T-helper 1 cell treated with Interleukin-12 subunit alpha and Interleukin-12 subunit beta and Interleukin-4 antibody, amounts not matched to agents 30 μg/mL and 1 μg/mL, for 36 hours (primary cell): ENCODE results near the gene DUSP12.

Source experiments
- H3K27ac Mint-ChIP-seq: one replicate; pipeline ENCODE4 v1.8.0; 2021; ENCODE audit warnings: mild to moderate bottlenecking, mixed read lengths
- H3K27me3 Mint-ChIP-seq: one replicate; pipeline ENCODE4 v1.8.0; 2021; ENCODE audit warnings: low read depth, mixed read lengths
- H3K36me3 Mint-ChIP-seq: one replicate; pipeline ENCODE4 v1.8.0; 2021; ENCODE audit warnings: low read depth, mixed read lengths
- H3K4me1 Mint-ChIP-seq: one replicate; pipeline ENCODE4 v1.8.0; 2021; ENCODE audit warnings: low read depth, mixed read lengths
- H3K4me3 Mint-ChIP-seq: one replicate; pipeline ENCODE4 v1.8.0; 2021; ENCODE audit warnings: mild to moderate bottlenecking, moderate library complexity, mixed read lengths
- H3K9me3 Mint-ChIP-seq: one replicate; pipeline ENCODE4 v1.8.0; 2021; ENCODE audit warnings: mixed read lengths

The DUSP12 gene

GRCh38 chr1:161749509-161750407 lies at the start of gene DUSP12:
DUSP12 (plus strand) TSS chr1:161749786; CDS start chr1:161749802, 16 bp downstream.
- Mint-ChIP-seq H3K36me3 (peaks cover 26% of the 10 kb centered on the region), H3K4me3 (peak within 1 kb of the TSS; percentile 99), H3K27me3 (peaks cover 14% of the 10 kb centered on the region), H3K27ac (peak within 1 kb of the TSS; percentile 99), H3K4me1 (peaks cover 28% of the 10 kb centered on the region), H3K9me3 (peaks cover 9% of the 10 kb centered on the region)

GRCh38 chr1:161702250-161702649 lies 47.3 kb upstream of the DUSP12 start:
- H3K27ac Mint-ChIP-seq = no peak overlapping the region
- H3K36me3 Mint-ChIP-seq = no peaks in the 10 kb centered on the region
- no peaks in the 10 kb centered on the region for H3K9me3 Mint-ChIP-seq
- peaks cover 37% of the 10 kb centered on the region for H3K27me3 Mint-ChIP-seq
- no peak overlapping the region for H3K4me3 Mint-ChIP-seq
- H3K4me1 Mint-ChIP-seq = no peaks in the 10 kb centered on the region

GRCh38 chr1:161705537-161705936 lies 44.0 kb upstream of the DUSP12 start:
- Mint-ChIP-seq H3K27me3 (peaks cover 22% of the 10 kb centered on the region), H3K36me3 (no peaks in the 10 kb centered on the region), H3K9me3 (no peaks in the 10 kb centered on the region), H3K27ac (no peak overlapping the region), H3K4me3 (no peak overlapping the region), H3K4me1 (no peaks in the 10 kb centered on the region)

- no peaks in the 10 kb centered on the region for H3K36me3 Mint-ChIP-seq
- H3K4me3 Mint-ChIP-seq = no peak overlapping the region
- H3K4me1 Mint-ChIP-seq = no peaks in the 10 kb centered on the region
- no peak overlapping the region for H3K27ac Mint-ChIP-seq
- peaks cover 22% of the 10 kb centered on the region for H3K27me3 Mint-ChIP-seq
- no peaks in the 10 kb centered on the region for H3K9me3 Mint-ChIP-seq
Observed at GRCh38 chr1:161706113-161706481, 43.5 kb upstream of the DUSP12 start.

GRCh38 chr1:161706482-161707347 lies 42.9 kb upstream of the DUSP12 start, which contains the start of gene FCRLA:
FCRLA (plus strand) TSS chr1:161707229; CDS start chr1:161707265, 36 bp downstream.
- H3K27ac Mint-ChIP-seq = no peak within 1 kb of the TSS

GRCh38 chr1:161707503-161707902 lies 42.1 kb upstream of the DUSP12 start:
- Mint-ChIP-seq H3K27me3 (peaks cover 16% of the 10 kb centered on the region), H3K4me3 (no peak overlapping the region), H3K27ac (no peak overlapping the region), H3K36me3 (no peaks in the 10 kb centered on the region), H3K4me1 (no peaks in the 10 kb centered on the region), H3K9me3 (no peaks in the 10 kb centered on the region)

More at GRCh38 chr1:161706482-161707347, 42.9 kb upstream of the DUSP12 start, which contains the start of gene FCRLA:
- H3K4me1 Mint-ChIP-seq = no peaks in the 10 kb centered on the region
- H3K4me3 Mint-ChIP-seq = no peak within 1 kb of the TSS
- H3K27me3 Mint-ChIP-seq = peaks cover 22% of the 10 kb centered on the region
- no peaks in the 10 kb centered on the region for H3K9me3 Mint-ChIP-seq
- H3K36me3 Mint-ChIP-seq = no peaks in the 10 kb centered on the region

GRCh38 chr1:161709373-161709772 lies 40.2 kb upstream of the DUSP12 start:
- Mint-ChIP-seq H3K27ac (no peak overlapping the region), H3K4me1 (no peaks in the 10 kb centered on the region), H3K4me3 (no peak overlapping the region), H3K27me3 (peaks cover 20% of the 10 kb centered on the region), H3K9me3 (no peaks in the 10 kb centered on the region), H3K36me3 (no peaks in the 10 kb centered on the region)

GRCh38 chr1:161710560-161710959 lies 39.0 kb upstream of the DUSP12 start:
- H3K27ac Mint-ChIP-seq = no peak overlapping the region
- H3K4me3 Mint-ChIP-seq = no peak overlapping the region
- H3K27me3 Mint-ChIP-seq = peaks cover 28% of the 10 kb centered on the region
- H3K36me3 Mint-ChIP-seq = no peaks in the 10 kb centered on the region
- H3K4me1 Mint-ChIP-seq = no peaks in the 10 kb centered on the region
- no peaks in the 10 kb centered on the region for H3K9me3 Mint-ChIP-seq

- Mint-ChIP-seq H3K27me3 (peaks cover 78% of the 10 kb centered on the region), H3K4me1 (peaks cover 8% of the 10 kb centered on the region), H3K9me3 (no peaks in the 10 kb centered on the region), H3K4me3 (no peak overlapping the region), H3K27ac (no peak overlapping the region), H3K36me3 (no peaks in the 10 kb centered on the region)
Observed at GRCh38 chr1:161718559-161719324, 30.8 kb upstream of the DUSP12 start.

GRCh38 chr1:161719325-161719611 lies 30.3 kb upstream of the DUSP12 start:
- no peak overlapping the region for H3K4me3 Mint-ChIP-seq
- peaks cover 10% of the 10 kb centered on the region for H3K4me1 Mint-ChIP-seq
- no peak overlapping the region for H3K27ac Mint-ChIP-seq
- H3K9me3 Mint-ChIP-seq = no peaks in the 10 kb centered on the region
- H3K36me3 Mint-ChIP-seq = no peaks in the 10 kb centered on the region
- H3K27me3 Mint-ChIP-seq = peaks cover 81% of the 10 kb centered on the region

- Mint-ChIP-seq H3K9me3 (no peaks in the 10 kb centered on the region), H3K27ac (no peak overlapping the region), H3K4me1 (peaks cover 10% of the 10 kb centered on the region), H3K36me3 (no peaks in the 10 kb centered on the region), H3K27me3 (peaks cover 84% of the 10 kb centered on the region), H3K4me3 (no peak overlapping the region)
Observed at GRCh38 chr1:161720422-161720821, 29.2 kb upstream of the DUSP12 start.

- Mint-ChIP-seq H3K4me1 (peaks cover 15% of the 10 kb centered on the region), H3K36me3 (no peaks in the 10 kb centered on the region), H3K4me3 (no peak within 1 kb of the TSS), H3K9me3 (no peaks in the 10 kb centered on the region), H3K27me3 (peaks cover 84% of the 10 kb centered on the region), H3K27ac (no peak within 1 kb of the TSS)
Observed at GRCh38 chr1:161720956-161721737, 28.4 kb upstream of the DUSP12 start, which contains the start of gene FCRLB. FCRLB (plus strand) TSS chr1:161721544; CDS start chr1:161722673, 1,129 bp downstream.

GRCh38 chr1:161721738-161722343 lies 27.7 kb upstream of the DUSP12 start:
- Mint-ChIP-seq H3K4me1 (peaks cover 17% of the 10 kb centered on the region), H3K27me3 (peaks cover 83% of the 10 kb centered on the region), H3K9me3 (no peaks in the 10 kb centered on the region), H3K4me3 (no peak overlapping the region), H3K36me3 (no peaks in the 10 kb centered on the region), H3K27ac (no peak overlapping the region)
